Activated CD8-positive, alpha-beta T cell treated with anti-CD3 and anti-CD28 coated beads for 36 hours (primary cell): Measurements from ENCODE around the gene HSPE1. TPM values are rescaled to one million over a fixed set of nuclear protein-coding genes. Genes with fewer than 3 reads are reported as not detected.

Experiments used
- ATAC-seq: fragments of 200-7000 bp; cut with Tn5 transposase; one replicate; pipeline ENCODE4 v1.10.0; 2021; ENCODE audit warnings: mild to moderate bottlenecking, moderate library complexity
- CTCF ChIA-PET: fragments of 350-600 bp; sonication (Branson Sonifier 250); formaldehyde crosslinking; loops from one replicate; lab custom pipeline; 2021; ENCODE audit warnings: antibody characterized with exemption; lab: Charles Lee
- POLR2A ChIA-PET: fragments of 350-600 bp; sonication (Branson Sonifier 250); formaldehyde crosslinking; loops from one replicate; lab custom pipeline; 2021; ENCODE audit warnings: antibody characterized with exemption; lab: Charles Lee
- DNase-seq: peaks from one replicate; pipeline ENCODE4 v3.0.0-alpha.2; 2020
- H3K27ac Mint-ChIP-seq: one replicate; pipeline ENCODE4 v1.8.0; 2021; ENCODE audit warnings: mild to moderate bottlenecking, mixed read lengths
- H3K27me3 Mint-ChIP-seq: one replicate; pipeline ENCODE4 v1.8.0; 2021; ENCODE audit warnings: mixed read lengths
- H3K36me3 Mint-ChIP-seq: one replicate; pipeline ENCODE4 v1.8.0; 2021; ENCODE audit warnings: low read depth, mixed read lengths
- H3K4me1 Mint-ChIP-seq: one replicate; pipeline ENCODE4 v1.8.0; 2021; ENCODE audit warnings: low read depth, mixed read lengths
- H3K4me3 Mint-ChIP-seq: one replicate; pipeline ENCODE4 v1.8.0; 2021; ENCODE audit warnings: mild to moderate bottlenecking, moderate library complexity, mixed read lengths
- H3K9me3 Mint-ChIP-seq: one replicate; pipeline ENCODE4 v1.8.0; 2021; ENCODE audit warnings: mixed read lengths
- intact Hi-C: fragments of 100-400 bp; cut with micrococcal nuclease; formaldehyde crosslinking; loops from one replicate; pipeline ENCODE4 v1.10.0; 2022
- total RNA-seq, 2 experiments: library from RNA; stranded (reverse); gene quantifications; one replicate each; pipeline ENCODE4 v1.2.3, GENCODE V29; 2021
- TF ChIP-seq, protein P1 (sequence below): fragments of 200-600 bp; IDR thresholded peaks from one replicate; pipeline ENCODE4 v1.8.0; 2022; ENCODE audit warnings: antibody characterized with exemption, mild to moderate bottlenecking

The HSPE1 gene
- total RNA-seq, 2 experiments from 2014 or later = 345 to 356 TPM

DNA sequence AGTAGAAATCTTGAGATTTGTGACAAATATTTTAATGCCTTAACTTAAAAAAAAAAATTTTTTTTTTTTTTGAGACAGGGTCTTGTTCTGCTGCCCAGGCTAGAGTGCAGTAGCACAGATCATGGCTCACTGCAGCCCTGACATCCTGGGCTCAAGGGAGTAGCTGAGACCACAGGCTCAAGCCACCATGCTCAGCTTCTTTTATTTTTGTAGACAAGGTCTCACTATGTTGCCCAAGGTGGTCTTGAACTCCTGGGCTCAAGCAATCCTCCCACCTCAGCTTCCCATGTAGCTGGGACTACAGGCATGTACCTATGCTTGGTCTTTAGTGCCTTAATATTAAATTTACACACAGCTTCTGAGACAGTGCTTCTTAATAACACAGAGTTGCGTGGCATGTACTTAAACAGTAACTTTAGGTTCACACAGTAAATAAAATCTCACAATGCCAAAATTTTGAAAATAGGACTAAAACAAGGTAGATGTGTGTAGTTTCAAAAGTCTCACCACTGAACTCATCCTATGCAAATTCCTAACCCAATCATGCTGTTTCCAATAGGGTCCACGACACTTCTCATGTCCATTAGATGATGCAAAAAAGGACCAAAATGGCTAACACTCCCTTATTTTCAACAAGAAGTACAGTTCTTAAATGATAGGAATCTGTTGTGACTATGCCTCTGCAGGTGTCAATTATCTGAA, 4.6 kb upstream of the HSPE1 start:
- TF ChIP-seq, protein P1, sequence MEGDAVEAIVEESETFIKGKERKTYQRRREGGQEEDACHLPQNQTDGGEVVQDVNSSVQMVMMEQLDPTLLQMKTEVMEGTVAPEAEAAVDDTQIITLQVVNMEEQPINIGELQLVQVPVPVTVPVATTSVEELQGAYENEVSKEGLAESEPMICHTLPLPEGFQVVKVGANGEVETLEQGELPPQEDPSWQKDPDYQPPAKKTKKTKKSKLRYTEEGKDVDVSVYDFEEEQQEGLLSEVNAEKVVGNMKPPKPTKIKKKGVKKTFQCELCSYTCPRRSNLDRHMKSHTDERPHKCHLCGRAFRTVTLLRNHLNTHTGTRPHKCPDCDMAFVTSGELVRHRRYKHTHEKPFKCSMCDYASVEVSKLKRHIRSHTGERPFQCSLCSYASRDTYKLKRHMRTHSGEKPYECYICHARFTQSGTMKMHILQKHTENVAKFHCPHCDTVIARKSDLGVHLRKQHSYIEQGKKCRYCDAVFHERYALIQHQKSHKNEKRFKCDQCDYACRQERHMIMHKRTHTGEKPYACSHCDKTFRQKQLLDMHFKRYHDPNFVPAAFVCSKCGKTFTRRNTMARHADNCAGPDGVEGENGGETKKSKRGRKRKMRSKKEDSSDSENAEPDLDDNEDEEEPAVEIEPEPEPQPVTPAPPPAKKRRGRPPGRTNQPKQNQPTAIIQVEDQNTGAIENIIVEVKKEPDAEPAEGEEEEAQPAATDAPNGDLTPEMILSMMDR = no peak
- Mint-ChIP-seq H3K36me3 (peaks cover 79% of the 10 kb centered on the region), H3K27me3 (no peaks in the 10 kb centered on the region), H3K4me1 (peaks cover 46% of the 10 kb centered on the region), H3K4me3 (peak overlapping the region; percentile 100), H3K9me3 (no peaks in the 10 kb centered on the region), H3K27ac (peak overlapping the region; percentile 99)
- ChIA-PET POLR2A (interaction anchor here (0.6 to 8.5 kb wide), 7 partner anchors 6 to 1826 kb away, joined by 3 to 77 read pairs (median 7); partner anchors contain the start of genes MOB4 and SF3B1), CTCF (no interaction called here)
- ATAC-seq (no peak), DNase-seq (no peak)
- intact Hi-C loops = no loop called here

- no peak for DNase-seq
- peaks cover 80% of the 10 kb centered on the region for H3K36me3 Mint-ChIP-seq
- TF ChIP-seq, protein P1 = no peak
- intact Hi-C loops = no loop called here
- ChIA-PET CTCF (no interaction called here), POLR2A (interaction anchor here (0.9 to 8.5 kb wide), 7 partner anchors 7 to 62 kb away, joined by 4 to 77 read pairs (median 7); partner anchors contain the start of genes COQ10B, MOB4 and SF3B1)
- H3K9me3 Mint-ChIP-seq = no peaks in the 10 kb centered on the region
- H3K4me3 Mint-ChIP-seq = peak overlapping the region; percentile 100
- no peak for ATAC-seq
- H3K4me1 Mint-ChIP-seq = peaks cover 42% of the 10 kb centered on the region
- H3K27me3 Mint-ChIP-seq = no peaks in the 10 kb centered on the region
- peak overlapping the region; percentile 99 for H3K27ac Mint-ChIP-seq
Measured at GRCh38 chr2:197496695-197497094, 3.5 kb upstream of the HSPE1 start.

DNA sequence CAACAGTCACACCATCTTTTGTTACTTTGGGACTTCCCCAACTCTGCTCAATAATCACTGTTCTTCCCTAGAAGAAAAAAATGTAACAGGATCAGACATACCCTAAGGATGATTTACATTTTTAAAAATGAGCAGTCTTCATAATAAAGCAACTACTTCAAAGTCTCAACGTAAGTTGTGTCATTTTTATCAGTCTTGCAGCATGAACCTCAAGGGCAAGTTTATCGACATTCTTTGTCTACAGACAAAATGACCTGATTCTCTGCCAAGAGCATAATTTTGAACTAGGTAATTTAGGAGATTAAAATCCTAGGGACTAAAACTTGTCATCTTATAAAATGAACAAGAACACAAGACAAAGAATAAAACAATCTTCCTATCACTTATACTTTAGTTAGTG, 2.9 kb upstream of the HSPE1 start:
- Mint-ChIP-seq H3K27me3 (no peaks in the 10 kb centered on the region), H3K4me3 (peak overlapping the region; percentile 100), H3K36me3 (peaks cover 84% of the 10 kb centered on the region), H3K4me1 (peaks cover 43% of the 10 kb centered on the region), H3K9me3 (no peaks in the 10 kb centered on the region), H3K27ac (peak overlapping the region; percentile 99)
- TF ChIP-seq, protein P1 = no peak
- ATAC-seq (no peak), DNase-seq (no peak)
- ChIA-PET CTCF (interaction anchor here (1.2 kb wide), 1 partner anchor 210 kb away, joined by 3 read pairs; no protein-coding TSS in a partner anchor), POLR2A (interaction anchor here (1.0 to 8.5 kb wide), 9 partner anchors 7 to 63 kb away, joined by 4 to 81 read pairs (median 22); partner anchors contain the start of genes COQ10B, MOB4 and SF3B1)
- intact Hi-C loops = no loop called here

DNA sequence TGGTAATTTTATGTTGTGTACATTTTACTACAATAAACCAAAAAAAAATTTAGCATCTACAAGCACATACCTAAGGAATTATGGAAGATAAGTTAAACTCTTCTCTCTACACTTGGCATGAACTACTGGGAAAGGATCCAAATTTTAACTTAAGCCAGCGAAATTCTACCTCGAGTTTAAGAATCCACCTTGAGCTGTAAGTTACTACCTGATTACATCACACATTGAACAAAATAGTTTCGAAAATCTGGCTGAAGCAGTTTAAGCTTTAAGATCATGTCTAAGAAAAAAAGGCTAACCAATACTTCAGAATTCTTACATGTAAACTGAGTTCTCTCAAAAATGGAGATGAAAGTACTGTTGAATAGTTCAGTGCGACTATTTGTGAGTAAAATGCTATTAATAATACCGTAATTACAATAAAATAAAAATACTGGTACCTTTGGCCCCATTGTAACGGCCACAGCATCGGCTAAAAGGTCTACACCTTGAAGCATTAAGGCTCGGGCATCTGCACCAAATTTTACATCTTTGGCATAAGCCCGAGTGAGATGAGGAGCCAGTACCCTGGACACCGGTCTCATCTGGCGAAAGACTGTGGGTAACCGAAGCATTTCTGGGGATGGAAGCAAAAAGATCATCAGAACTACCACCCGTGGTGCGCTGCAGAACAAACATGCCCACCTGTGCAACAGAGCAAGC, 1.8 kb upstream of the HSPE1 start:
- no peaks in the 10 kb centered on the region for H3K9me3 Mint-ChIP-seq
- TF ChIP-seq, protein P1 = no peak
- no peak for ATAC-seq
- peaks cover 86% of the 10 kb centered on the region for H3K36me3 Mint-ChIP-seq
- POLR2A ChIA-PET = interaction anchor here (0.6 to 8.5 kb wide), 14 partner anchors 8 to 208 kb away, joined by 3 to 81 read pairs (median 7); partner anchors contain the start of genes COQ10B, MARS2, MOB4 and SF3B1
- intact Hi-C loops = no loop called here
- H3K27me3 Mint-ChIP-seq = no peaks in the 10 kb centered on the region
- H3K4me1 Mint-ChIP-seq = peaks cover 44% of the 10 kb centered on the region
- H3K27ac Mint-ChIP-seq = peak overlapping the region; percentile 99
- peak overlapping the region; percentile 100 for H3K4me3 Mint-ChIP-seq
- CTCF ChIA-PET = interaction anchor here (1.1 to 1.2 kb wide), 2 partner anchors 101 to 209 kb away, joined by 3 read pairs; no protein-coding TSS in a partner anchor
- no peak for DNase-seq
